ENCODE measurements around the gene ZNF32.

Gene ZNF32

GRCh38 chr10:43648398-43649184 is at the start of gene ZNF32:
ZNF32 (minus strand) TSS chr10:43648881; CDS start chr10:43646133, 2,748 bp downstream.
- peak; percentile 41 for DNase-seq

- DNase-seq: no peak
These were observed 49.5 kb upstream of the ZNF32 start for GRCh38 chr10:43698156-43698555.

GRCh38 chr10:43696909-43697483 is 48.3 kb upstream of the ZNF32 start:
- DNase-seq: no peak

- no peak for DNase-seq
These were observed 47.0 kb upstream of the ZNF32 start for GRCh38 chr10:43695730-43696129.

GRCh38 chr10:43695321-43695720 is 46.6 kb upstream of the ZNF32 start:
- no peak for DNase-seq

- no peak for DNase-seq
These were observed 45.8 kb upstream of the ZNF32 start for GRCh38 chr10:43694526-43694925.

GRCh38 chr10:43693602-43694001 is 44.9 kb upstream of the ZNF32 start:
- no peak for DNase-seq

GRCh38 chr10:43692051-43692825 is 43.6 kb upstream of the ZNF32 start:
- DNase-seq: no peak

- no peak for DNase-seq
These were observed 42.8 kb upstream of the ZNF32 start for GRCh38 chr10:43691485-43691884.

GRCh38 chr10:43689955-43690771 is 41.5 kb upstream of the ZNF32 start:
- DNase-seq: peak; percentile 46

GRCh38 chr10:43689618-43689954 is 40.9 kb upstream of the ZNF32 start:
- DNase-seq: no peak

GRCh38 chr10:43689007-43689491 is 40.4 kb upstream of the ZNF32 start:
- DNase-seq: no peak

- no peak for DNase-seq
These were observed 39.7 kb upstream of the ZNF32 start for GRCh38 chr10:43688348-43688892.

- DNase-seq: no peak
These were observed 38.7 kb upstream of the ZNF32 start for GRCh38 chr10:43687373-43687772.

GRCh38 chr10:43686414-43686813 is 37.7 kb upstream of the ZNF32 start:
- DNase-seq: no peak

GRCh38 chr10:43685744-43686143 is 37.1 kb upstream of the ZNF32 start:
- DNase-seq: no peak

- no peak for DNase-seq
These were observed 35.5 kb upstream of the ZNF32 start for GRCh38 chr10:43684292-43684559.

- DNase-seq: no peak
These were observed 35.0 kb upstream of the ZNF32 start for GRCh38 chr10:43683451-43684291.

GRCh38 chr10:43682956-43683355 is 34.3 kb upstream of the ZNF32 start:
- no peak for DNase-seq

GRCh38 chr10:43681721-43682120 is 33.0 kb upstream of the ZNF32 start:
- DNase-seq: no peak

GRCh38 chr10:43681220-43681619 is 32.5 kb upstream of the ZNF32 start:
- no peak for DNase-seq

- DNase-seq: no peak
These were observed 31.4 kb upstream of the ZNF32 start for GRCh38 chr10:43680035-43680434.
